ENCODE results near the gene GNGT2. TPM values are rescaled to one million over a fixed set of nuclear protein-coding genes. Genes with fewer than 3 reads are reported as not detected.
"Not testable (repeated sequence)": the region's sequence is repeated elsewhere in the genome, so short reads cannot be mapped to it uniquely, and the experiment has no call there.

GNGT2 gene
- total and polyA plus RNA-seq, 8 donors = 0.23 to 2.2 (median 0.79) TPM

GRCh38 chr17:49191409-49191916, 18.9 kb downstream of the GNGT2 start:
- FAIRE-seq (no peak), ATAC-seq (peak; percentile 1 to 19 (median 4)), DNase-seq (no peak)
- intact Hi-C loops (cut with DNase I) = no loop called here
- Histone ChIP-seq H3K27me3 (no peaks in the 10 kb centered on the region), H3K27ac (peak overlapping the region; percentile 87 to 98 (median 96)), H3K36me3 (no peaks in the 10 kb centered on the region), H3K4me3 (peak overlapping the region; percentile 49 to 69 (median 64)), H3K4me1 (peaks cover 0 to 4% (median 0%) of the 10 kb centered on the region in 3 donors), H3K9me3 (no peaks in the 10 kb centered on the region)
- no peak for TF ChIP-seq CTCF (IDR thresholded peaks at IDR 0.05)
- WGBS, 2 donors = 5 to 8% methylated on average over 8 of the region's 8 CpGs

GRCh38 chr17:49190932-49191331, 19.4 kb downstream of the GNGT2 start:
- Histone ChIP-seq H3K4me1 (peaks cover 0 to 4% (median 0%) of the 10 kb centered on the region in 3 donors), H3K9me3 (no peaks in the 10 kb centered on the region), H3K27ac (peak overlapping the region in 1 of 4 donors; percentile 97), H3K27me3 (no peaks in the 10 kb centered on the region), H3K36me3 (no peaks in the 10 kb centered on the region), H3K4me3 (no peak overlapping the region)
- FAIRE-seq (no peak), DNase-seq (no peak), ATAC-seq (no peak)
- intact Hi-C loops (cut with DNase I) = no loop called here
- WGBS, 2 donors = 52 to 66% methylated on average over 4 of the region's 4 CpGs
- no peak for TF ChIP-seq CTCF (IDR thresholded peaks at IDR 0.05)

GRCh38 chr17:49187301-49187700, 23.1 kb downstream of the GNGT2 start:
- H3K36me3 ChIP-seq = no peaks in the 10 kb centered on the region
- intact Hi-C loops (cut with DNase I) = no loop called here

GRCh38 chr17:49185381-49185780, 25.0 kb downstream of the GNGT2 start:
- H3K36me3 ChIP-seq; H3K4me1 ChIP-seq; intact Hi-C loops (cut with DNase I); H3K9me3 ChIP-seq; H3K27ac ChIP-seq; H3K27me3 ChIP-seq; H3K4me3 ChIP-seq; DNase-seq; FAIRE-seq; ATAC-seq: not testable (repeated sequence)
- 91 to 94% methylated on average over 1 of the region's 1 CpG for WGBS, 2 donors

More at GRCh38 chr17:49187301-49187700, 23.1 kb downstream of the GNGT2 start:
- H3K9me3 ChIP-seq = no peaks in the 10 kb centered on the region
- no peak overlapping the region for H3K4me3 ChIP-seq
- H3K27me3 ChIP-seq = no peaks in the 10 kb centered on the region
- no peak for DNase-seq
- no peak for ATAC-seq
- WGBS, 2 donors = 89 to 93% methylated on average over 3 of the region's 3 CpGs
- FAIRE-seq = no peak
- TF ChIP-seq CTCF (IDR thresholded peaks at IDR 0.05) = no peak
- H3K27ac ChIP-seq = no peak overlapping the region
- peaks cover 0 to 4% (median 0%) of the 10 kb centered on the region in 3 donors for H3K4me1 ChIP-seq

DNA sequence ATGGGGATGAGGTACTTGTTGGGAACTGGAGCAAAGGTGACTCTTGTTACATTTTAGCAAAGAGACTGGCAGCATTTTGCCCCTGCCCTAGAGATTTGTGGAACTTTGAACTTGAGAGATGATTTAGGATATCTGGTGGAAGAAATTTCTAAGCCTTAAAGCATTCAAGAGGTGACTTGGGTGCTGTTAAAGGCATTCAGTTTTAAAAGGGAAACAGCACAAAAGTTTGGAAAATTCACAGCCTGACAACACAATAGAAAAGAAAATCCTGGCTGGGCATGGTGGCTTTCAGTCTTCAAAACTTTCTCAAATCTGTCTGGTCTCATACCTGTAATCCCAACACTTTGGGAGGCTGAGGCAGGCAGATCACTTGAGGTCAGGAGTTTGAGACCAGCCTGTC, 25.9 kb downstream of the GNGT2 start:
- H3K9me3 ChIP-seq; H3K4me3 ChIP-seq; H3K27me3 ChIP-seq; ATAC-seq; H3K4me1 ChIP-seq; FAIRE-seq; H3K36me3 ChIP-seq; intact Hi-C loops (cut with DNase I); H3K27ac ChIP-seq; DNase-seq: not testable (repeated sequence)

- Histone ChIP-seq H3K27ac (no peak overlapping the region), H3K4me1 (no peaks in the 10 kb centered on the region), H3K9me3 (no peaks in the 10 kb centered on the region), H3K27me3 (no peaks in the 10 kb centered on the region), H3K4me3 (no peak overlapping the region), H3K36me3 (no peaks in the 10 kb centered on the region)
- ATAC-seq = no peak
- no peak for TF ChIP-seq CTCF (IDR thresholded peaks at IDR 0.05)
- intact Hi-C loops (cut with DNase I) = no loop called here
- DNase-seq = no peak
- WGBS, 2 donors = 70 to 82% methylated on average over 6 to 7 of the region's 7 CpGs
- FAIRE-seq = no peak
Measured at GRCh38 chr17:49183801-49184200, 26.6 kb downstream of the GNGT2 start.
